Rectal smooth muscle tissue (tissue), 1 donor: Measurements from ENCODE around the gene MBOAT1.

Source experiments
- H3K27ac ChIP-seq: one replicate; pipeline ENCODE4 v1.7.0; 2013; ENCODE audit warnings: low read depth, low read length, inconsistent platforms
- H3K27me3 ChIP-seq: one replicate; pipeline ENCODE4 v1.7.0; 2013; ENCODE audit warnings: low read length; ENCODE audit not compliant: control insufficient read depth, insufficient read depth
- H3K36me3 ChIP-seq: one replicate; pipeline ENCODE4 v1.7.0; 2013; ENCODE audit warnings: low read length; ENCODE audit not compliant: control insufficient read depth, insufficient read depth
- H3K4me1 ChIP-seq: one replicate; pipeline ENCODE4 v1.7.0; 2013; ENCODE audit warnings: low read length; ENCODE audit not compliant: control insufficient read depth, insufficient read depth
- H3K4me3 ChIP-seq: one replicate; pipeline ENCODE4 v1.7.0; 2013; ENCODE audit warnings: low read length
- H3K9ac ChIP-seq: one replicate; pipeline ENCODE4 v1.7.0; 2013; ENCODE audit warnings: low read length

Gene MBOAT1

GRCh38 chr6:20092071-20092566 lies 120.2 kb downstream of the MBOAT1 start:
- no peak overlapping the region for H3K4me3 ChIP-seq
- H3K9ac ChIP-seq, result no peak overlapping the region
- no peak overlapping the region for H3K27ac ChIP-seq
- H3K4me1 ChIP-seq, result peaks cover 4% of the 10 kb centered on the region
- H3K27me3 ChIP-seq, result no peaks in the 10 kb centered on the region
- no peaks in the 10 kb centered on the region for H3K36me3 ChIP-seq

DNA sequence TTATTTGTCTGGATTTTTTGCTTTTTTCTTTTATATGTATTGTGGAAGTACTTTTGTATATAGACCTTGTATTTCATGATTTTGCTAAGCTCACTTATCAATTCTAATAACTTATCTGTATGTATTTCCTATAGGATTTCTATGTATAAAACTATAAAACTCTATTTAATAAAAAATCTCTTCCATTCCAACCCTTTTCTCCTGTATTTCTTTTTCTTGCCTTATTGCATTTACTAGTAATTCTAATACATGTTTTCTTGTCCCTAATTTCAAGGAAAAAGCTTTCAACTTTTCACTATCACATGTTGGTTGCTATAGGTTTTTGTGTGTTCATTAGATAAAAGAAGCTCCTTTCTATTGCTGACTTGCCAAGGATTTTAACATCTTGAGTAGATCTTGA lies 125.3 kb downstream of the MBOAT1 start:
- H3K36me3 ChIP-seq, result no peaks in the 10 kb centered on the region
- no peaks in the 10 kb centered on the region for H3K4me1 ChIP-seq
- no peak overlapping the region for H3K9ac ChIP-seq
- H3K27ac ChIP-seq, result no peak overlapping the region
- H3K4me3 ChIP-seq, result no peak overlapping the region
- H3K27me3 ChIP-seq, result no peaks in the 10 kb centered on the region

DNA sequence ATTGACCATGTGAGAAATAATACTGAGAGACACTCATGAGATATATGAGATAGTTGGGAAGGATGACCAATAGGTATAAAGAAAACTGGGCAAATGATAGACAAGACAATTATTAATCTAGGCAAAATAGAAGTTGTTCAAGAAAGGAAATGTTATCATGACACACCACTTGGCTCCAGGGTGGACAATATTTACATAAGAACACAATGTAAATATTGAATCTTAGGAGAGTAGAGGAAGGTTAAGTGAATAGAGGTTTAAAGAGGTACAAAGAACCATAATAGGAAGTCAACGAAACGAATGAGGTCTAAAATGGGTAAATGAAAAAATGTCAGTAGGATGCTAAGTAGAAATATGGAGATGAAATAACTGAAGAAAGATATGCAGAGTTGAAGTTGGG lies 126.5 kb downstream of the MBOAT1 start:
- Histone ChIP-seq H3K27me3 (no peaks in the 10 kb centered on the region), H3K9ac (no peak overlapping the region), H3K27ac (no peak overlapping the region), H3K36me3 (no peaks in the 10 kb centered on the region), H3K4me3 (no peak overlapping the region), H3K4me1 (no peaks in the 10 kb centered on the region)

GRCh38 chr6:20084411-20084810 lies 127.9 kb downstream of the MBOAT1 start:
- Histone ChIP-seq H3K36me3 (no peaks in the 10 kb centered on the region), H3K27ac (no peak overlapping the region), H3K4me3 (no peak overlapping the region), H3K9ac (no peak overlapping the region), H3K4me1 (no peaks in the 10 kb centered on the region), H3K27me3 (no peaks in the 10 kb centered on the region)

GRCh38 chr6:20071998-20072397 lies 140.3 kb downstream of the MBOAT1 start:
- Histone ChIP-seq H3K4me1 (no peaks in the 10 kb centered on the region), H3K9ac (no peak overlapping the region), H3K27me3 (no peaks in the 10 kb centered on the region), H3K4me3 (no peak overlapping the region), H3K36me3 (no peaks in the 10 kb centered on the region), H3K27ac (no peak overlapping the region)

- H3K4me3 ChIP-seq, result no peak overlapping the region
- no peaks in the 10 kb centered on the region for H3K27me3 ChIP-seq
- no peak overlapping the region for H3K9ac ChIP-seq
- H3K4me1 ChIP-seq, result no peaks in the 10 kb centered on the region
- H3K27ac ChIP-seq, result no peak overlapping the region
- no peaks in the 10 kb centered on the region for H3K36me3 ChIP-seq
Observed at GRCh38 chr6:20070047-20070446, 142.2 kb downstream of the MBOAT1 start.

DNA sequence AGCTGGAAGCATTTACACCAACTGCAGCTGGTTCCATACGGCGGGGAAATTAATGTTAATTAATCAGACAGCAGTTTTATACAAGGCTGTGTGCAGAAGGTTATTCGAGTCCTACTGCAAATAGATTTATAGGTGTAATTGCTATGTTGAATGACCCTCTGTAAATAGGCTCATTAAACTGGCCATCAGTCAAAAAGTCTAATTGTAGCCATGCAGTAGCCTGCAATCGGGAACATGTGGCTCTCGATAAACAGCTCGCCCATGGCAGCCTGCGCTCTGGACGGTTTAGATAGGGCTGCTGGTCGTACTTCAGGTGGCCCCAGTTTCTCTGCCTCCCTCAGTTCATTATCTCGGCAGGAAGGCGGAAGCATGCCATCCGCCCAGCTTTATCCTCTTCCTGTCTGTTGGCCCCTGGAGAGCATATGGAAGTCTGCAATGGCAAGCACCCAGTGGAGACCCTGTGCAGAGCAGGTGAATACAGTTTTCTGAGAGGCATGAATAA lies 143.2 kb downstream of the MBOAT1 start:
- Histone ChIP-seq H3K36me3 (no peaks in the 10 kb centered on the region), H3K4me3 (no peak overlapping the region), H3K27ac (no peak overlapping the region), H3K9ac (no peak overlapping the region), H3K27me3 (no peaks in the 10 kb centered on the region), H3K4me1 (no peaks in the 10 kb centered on the region)

GRCh38 chr6:20068421-20068988 lies 143.8 kb downstream of the MBOAT1 start:
- H3K9ac ChIP-seq, result no peak overlapping the region
- H3K4me1 ChIP-seq, result no peaks in the 10 kb centered on the region
- no peaks in the 10 kb centered on the region for H3K36me3 ChIP-seq
- H3K4me3 ChIP-seq, result no peak overlapping the region
- no peaks in the 10 kb centered on the region for H3K27me3 ChIP-seq
- no peak overlapping the region for H3K27ac ChIP-seq

- Histone ChIP-seq H3K27ac (no peak overlapping the region), H3K4me3 (no peak overlapping the region), H3K9ac (no peak overlapping the region), H3K36me3 (no peaks in the 10 kb centered on the region), H3K4me1 (no peaks in the 10 kb centered on the region), H3K27me3 (no peaks in the 10 kb centered on the region)
Observed at GRCh38 chr6:20061952-20062351, 150.3 kb downstream of the MBOAT1 start.

DNA sequence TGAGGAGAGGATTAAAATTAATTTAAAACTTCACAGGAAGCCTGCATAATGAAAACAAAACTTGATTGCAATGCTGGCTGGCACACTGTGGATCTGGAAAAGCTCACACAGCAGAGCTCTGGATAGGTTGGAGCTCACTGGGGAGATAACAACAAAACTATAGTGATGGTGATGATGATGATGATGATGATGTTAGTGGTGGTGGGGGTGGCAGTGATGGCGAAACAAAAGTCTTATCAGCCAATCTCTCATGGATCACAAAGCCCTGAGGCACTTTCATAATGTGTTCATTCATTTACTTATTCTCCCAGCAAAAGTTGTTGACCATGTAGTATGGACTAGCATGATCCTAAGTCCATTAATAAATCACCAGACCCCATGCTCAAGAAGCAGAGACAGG lies 152.0 kb downstream of the MBOAT1 start:
- Histone ChIP-seq H3K27ac (no peak overlapping the region), H3K4me1 (no peaks in the 10 kb centered on the region), H3K9ac (no peak overlapping the region), H3K36me3 (no peaks in the 10 kb centered on the region), H3K27me3 (no peaks in the 10 kb centered on the region), H3K4me3 (no peak overlapping the region)

DNA sequence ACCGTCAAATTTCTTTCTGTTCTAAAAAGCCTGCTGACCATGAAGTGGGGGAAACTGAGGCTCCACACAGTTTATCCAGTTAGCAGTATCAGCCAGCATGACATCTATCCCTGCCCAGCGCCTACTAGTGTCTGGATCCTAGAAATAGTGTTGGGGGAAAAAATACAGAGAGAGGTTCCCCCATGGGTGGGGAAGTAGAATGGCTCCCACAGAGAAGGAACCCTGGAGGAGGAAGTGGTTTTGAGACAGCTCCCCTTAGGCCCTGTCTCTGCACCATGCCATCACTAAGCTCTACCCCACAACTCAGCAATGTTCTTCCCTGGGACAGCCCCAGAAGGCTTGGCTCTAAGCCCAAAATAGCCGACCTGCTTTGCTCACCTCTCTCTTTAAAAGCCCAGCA lies 153.4 kb downstream of the MBOAT1 start:
- H3K9ac ChIP-seq, result no peak overlapping the region
- H3K27me3 ChIP-seq, result no peaks in the 10 kb centered on the region
- H3K4me1 ChIP-seq, result no peaks in the 10 kb centered on the region
- H3K4me3 ChIP-seq, result no peak overlapping the region
- no peaks in the 10 kb centered on the region for H3K36me3 ChIP-seq
- no peak overlapping the region for H3K27ac ChIP-seq

- H3K27ac ChIP-seq, result no peak overlapping the region
- no peak overlapping the region for H3K4me3 ChIP-seq
- no peak overlapping the region for H3K9ac ChIP-seq
- no peaks in the 10 kb centered on the region for H3K36me3 ChIP-seq
- H3K27me3 ChIP-seq, result no peaks in the 10 kb centered on the region
- H3K4me1 ChIP-seq, result no peaks in the 10 kb centered on the region
Observed at GRCh38 chr6:20058121-20058905, 154.0 kb downstream of the MBOAT1 start.
